ENCODE measurements around the gene CHSY1.

Gene CHSY1

DNA sequence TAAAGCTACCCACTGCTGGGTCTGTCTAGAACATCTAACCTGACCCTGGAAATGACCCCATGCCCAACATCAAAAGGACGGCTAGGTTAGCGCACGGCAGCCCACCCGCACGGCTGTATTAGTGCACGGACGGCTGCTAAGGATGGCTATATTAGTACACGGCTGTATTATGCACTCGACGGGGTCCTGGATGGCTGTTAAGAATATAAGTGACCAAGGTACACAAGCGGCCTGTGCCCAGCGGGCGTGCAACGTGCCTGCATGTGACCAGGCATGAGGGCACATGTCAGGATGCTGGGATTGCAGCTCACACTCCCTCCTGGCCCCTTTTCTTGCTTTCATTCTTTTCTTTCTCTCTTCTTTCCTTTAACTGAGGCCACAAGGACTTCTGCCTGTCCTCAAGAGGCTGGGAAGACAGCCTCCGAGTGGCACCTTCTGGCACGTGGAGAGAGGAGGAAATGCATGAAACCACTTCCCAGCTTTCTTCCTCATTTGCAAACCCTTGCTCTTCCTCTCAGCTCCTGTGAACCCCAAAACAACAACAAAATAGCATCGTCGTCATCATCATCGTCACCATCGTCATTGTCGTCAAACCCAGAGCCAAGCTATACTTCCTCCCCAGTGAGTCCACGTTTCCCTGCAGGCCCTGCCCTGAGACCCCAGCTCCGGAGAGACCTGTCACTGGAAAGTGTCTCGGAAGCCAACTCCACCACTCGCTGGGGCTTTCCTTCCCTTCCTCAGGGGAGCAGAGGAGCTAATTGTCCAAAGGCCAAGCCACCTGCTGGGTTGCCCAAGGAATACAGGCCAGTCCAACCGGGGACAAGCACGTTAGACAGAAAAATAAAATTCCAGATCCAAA, 101.8 kb downstream of the CHSY1 start:
- DNase-seq: no peak

- no peak for DNase-seq
These were observed 102.8 kb downstream of the CHSY1 start for GRCh38 chr15:101148881-101149664.

DNA sequence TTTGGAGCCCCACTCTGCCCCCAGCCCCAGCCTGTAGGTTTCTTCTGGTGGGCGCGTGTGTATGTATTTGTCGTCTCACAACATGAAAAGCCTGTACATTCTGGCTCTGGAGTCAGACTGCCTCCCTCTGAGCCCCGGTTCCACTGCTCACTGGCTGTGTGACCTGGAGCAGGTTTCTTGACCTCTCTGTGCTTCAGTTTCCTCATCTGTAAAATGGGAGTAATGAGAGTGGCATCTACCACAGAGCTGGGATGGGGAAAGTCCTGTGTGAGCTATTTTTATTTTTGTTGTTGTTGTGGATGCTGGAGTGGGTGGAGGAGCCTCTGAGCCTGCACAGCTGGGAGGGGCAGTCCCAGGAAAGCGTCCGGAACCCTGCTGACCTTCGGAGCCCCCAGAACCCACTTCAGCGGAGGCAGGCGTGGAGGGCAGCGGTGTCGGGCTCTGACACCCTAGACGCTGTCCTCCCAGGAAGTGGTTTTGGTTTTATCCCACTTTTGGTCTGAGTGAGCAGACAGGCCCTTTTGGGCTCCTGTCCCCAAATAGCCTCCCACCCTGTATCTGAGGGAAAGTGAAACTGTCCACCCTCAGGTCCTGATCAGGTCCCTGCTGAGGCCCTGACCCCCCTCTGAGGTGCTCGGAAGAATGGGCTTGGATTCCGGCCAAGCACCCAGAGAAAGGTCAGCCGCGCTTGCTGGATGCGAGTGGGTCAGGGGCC, 103.5 kb downstream of the CHSY1 start:
- DNase-seq: no peak

DNA sequence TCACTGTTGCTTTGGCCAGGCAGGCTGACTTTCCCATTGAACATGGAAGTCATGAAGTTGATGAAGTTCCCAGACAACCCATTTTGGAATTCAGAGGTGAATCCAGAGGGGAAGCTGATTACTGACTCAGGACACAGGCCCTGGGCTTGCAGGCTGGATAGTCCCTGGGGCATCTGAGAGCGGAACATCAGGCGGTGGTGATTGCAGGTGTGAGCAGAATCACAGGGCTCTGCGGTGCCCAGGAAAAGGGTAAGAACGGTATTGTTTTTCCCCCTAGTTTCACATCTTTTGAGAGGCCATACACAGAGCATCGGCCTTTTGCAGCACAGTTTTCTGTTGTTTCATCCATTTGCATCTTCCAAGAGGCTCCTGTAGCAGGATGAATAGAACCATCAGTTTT, 104.7 kb downstream of the CHSY1 start:
- no peak for DNase-seq

DNA sequence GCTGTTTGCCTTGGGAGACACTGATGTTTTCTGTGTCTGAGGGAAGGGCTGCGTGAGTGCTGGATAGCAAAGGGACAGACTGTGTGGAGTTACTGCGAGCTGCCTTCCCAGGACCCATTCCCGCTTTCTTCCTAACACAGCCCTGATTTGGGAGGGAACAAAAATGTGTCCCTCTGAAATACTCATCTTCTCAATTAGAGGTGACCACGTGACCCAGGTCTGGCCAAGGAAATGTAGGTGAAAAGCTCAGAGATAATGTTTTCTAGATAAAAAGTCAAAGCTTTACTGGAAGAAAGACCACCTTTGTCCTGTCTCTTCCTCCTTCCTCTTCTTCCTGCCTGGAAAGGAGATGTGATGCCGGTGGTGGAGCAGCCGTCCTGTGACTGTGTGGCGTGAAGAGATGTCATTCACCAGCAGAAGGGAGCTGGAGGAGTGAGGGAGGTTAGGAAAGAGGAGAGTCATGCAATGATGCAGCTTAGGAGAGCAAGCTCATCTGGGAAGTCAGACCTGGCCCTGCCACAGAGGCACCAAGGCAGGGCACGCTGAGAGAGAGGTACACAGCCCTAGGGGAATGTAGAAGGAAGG, 105.6 kb downstream of the CHSY1 start:
- no peak for DNase-seq

DNA sequence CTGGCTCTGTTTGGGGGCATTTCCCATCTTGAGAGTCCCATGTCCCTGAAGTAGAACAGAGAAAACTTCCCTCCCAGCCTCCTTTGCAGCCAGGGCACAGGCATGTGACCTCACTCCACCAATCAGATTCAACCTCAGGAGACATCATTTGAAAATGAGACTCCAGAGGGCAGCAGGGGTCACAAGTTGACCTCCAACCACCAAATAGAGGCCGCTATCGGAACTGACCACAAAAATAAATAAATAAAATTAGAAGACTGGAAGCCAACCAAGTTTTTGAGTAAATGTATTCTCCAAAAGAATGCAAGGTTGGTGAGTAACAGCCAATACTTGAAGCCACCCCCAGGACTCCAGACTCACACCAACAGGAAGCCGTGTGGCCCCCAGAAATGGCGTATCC, 106.5 kb downstream of the CHSY1 start:
- DNase-seq: no peak

DNA sequence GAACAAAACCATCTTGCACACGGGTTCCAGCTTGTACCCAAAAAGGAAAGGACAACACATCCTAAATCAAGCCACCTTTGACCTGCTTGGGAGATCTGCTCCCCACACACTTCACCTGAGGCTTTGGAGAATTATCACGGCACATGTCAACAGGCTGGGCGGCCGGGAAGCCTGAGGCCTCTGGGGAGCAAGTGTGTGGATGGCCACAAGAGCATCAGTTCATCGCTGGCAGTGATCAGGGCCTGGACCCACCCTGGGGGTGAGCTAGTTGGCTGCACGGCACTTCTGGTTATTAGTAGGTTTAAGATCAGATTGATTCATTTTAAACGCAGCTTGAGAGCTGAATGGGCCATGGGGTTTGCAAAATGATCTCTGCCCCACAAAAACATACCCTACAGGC, 108.5 kb downstream of the CHSY1 start:
- no peak for DNase-seq

DNA sequence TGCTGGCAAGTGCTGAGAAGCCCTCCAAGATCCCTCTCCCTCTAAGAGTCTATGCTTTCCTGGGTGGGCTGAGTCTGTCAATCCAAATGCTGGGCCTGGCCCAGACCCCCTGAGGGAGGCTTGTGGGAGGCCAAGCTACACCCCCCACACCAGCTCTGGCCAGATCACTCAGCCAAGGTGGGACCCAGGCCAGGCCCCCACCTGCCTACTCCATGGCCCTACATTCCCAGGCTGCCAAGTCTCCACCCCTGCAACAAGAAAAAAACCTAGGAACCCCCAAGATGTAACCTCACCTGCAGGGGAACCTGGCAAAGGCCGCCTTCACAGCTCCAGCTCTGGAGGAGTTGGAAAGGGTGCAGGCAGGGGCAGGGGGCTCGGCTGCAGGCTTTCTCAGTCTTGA, 109.1 kb downstream of the CHSY1 start:
- no peak for DNase-seq

DNA sequence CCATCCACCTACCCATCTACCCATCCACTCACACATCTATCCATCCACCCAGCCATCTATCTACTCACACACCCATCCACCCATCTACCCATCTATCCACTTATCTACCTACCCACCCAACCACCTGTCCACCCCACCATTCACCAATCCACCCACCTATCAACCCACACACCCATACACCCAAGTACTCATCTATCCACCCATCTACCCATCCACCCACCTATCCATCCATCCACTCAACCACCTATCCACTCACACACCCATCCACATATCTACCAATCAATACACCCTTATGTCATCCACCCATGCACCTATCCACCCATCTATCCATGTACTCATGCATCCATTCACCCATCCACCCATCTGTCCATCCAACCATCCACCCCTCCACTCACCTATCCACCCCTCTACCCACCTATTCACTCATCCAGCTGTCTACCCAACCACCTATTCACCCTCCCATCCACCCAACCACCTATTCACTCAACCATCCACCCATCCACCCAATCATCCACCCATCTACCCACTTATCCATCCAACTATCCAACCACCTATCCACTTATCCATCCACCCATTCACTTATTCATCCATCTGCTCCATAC, 109.8 kb downstream of the CHSY1 start:
- no peak for DNase-seq

DNA sequence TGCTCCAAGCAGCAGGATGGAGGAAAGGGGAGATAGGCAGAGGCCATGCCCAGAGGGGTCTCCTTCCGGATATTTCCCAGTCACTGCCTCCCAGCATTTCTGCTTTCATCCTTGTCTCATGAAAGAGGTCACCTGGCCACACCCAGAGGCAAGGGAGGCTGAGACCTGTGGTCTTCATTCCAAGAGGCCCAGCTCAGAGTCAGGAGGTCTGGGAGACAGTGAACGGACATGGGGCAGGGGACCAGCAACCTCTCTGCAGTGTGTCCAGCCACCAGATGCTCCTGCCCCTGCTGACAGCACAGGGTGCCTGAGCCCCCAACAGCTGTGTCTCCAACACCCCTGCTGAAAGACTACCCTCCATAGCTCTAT, 111.2 kb downstream of the CHSY1 start:
- DNase-seq: no peak

- DNase-seq: no peak
These were observed 111.7 kb downstream of the CHSY1 start for GRCh38 chr15:101139986-101140696.

- DNase-seq: peak; percentile 41
These were observed 112.7 kb downstream of the CHSY1 start for GRCh38 chr15:101138913-101139880.

- no peak for DNase-seq
These were observed 113.7 kb downstream of the CHSY1 start for GRCh38 chr15:101138086-101138660.

DNA sequence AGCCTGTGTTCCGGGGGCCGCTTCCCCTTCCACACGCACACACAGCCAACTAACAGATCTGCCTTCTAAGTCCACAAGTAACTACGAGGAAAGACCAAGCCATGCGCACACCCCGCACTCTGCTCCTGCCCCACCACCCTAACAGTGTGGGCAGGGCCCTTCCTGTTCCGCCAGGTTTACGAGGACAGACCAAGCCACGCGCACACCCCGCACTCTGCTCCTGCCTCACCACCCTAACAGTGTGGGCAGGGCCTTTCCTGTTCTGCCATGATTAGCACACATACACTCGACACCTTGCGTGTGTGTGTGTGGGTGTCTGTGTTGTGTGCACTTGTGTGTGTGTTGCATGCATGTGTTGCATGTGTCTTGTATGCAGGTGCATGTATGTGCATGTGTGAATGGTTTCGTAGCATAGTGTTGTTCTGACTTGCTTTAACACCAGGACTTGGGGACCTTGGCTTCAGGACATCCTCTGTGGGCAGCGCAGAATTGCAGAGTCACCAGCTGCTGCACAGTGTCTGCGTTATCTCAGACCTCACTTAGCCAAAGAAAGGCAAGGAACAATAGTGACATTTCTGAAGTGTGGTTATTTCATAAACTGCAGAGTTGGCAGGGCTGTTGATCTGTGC, 114.4 kb downstream of the CHSY1 start:
- DNase-seq: no peak

GRCh38 chr15:101136381-101137268, 115.2 kb downstream of the CHSY1 start:
- DNase-seq: no peak

- DNase-seq: no peak
These were observed 116.2 kb downstream of the CHSY1 start for GRCh38 chr15:101135532-101136166.

GRCh38 chr15:101134780-101135179, 117.1 kb downstream of the CHSY1 start:
- no peak for DNase-seq

- DNase-seq: no peak
These were observed 118.0 kb downstream of the CHSY1 start for GRCh38 chr15:101133751-101134261.
